Prostate gland (tissue), 2 donors: Measurements from ENCODE around the gene RRP1. TPM values are rescaled to one million over a fixed set of nuclear protein-coding genes. Genes with fewer than 3 reads are reported as not detected.

Experiments used
- DNase-seq: peaks from one replicate; pipeline ENCODE4 v3.0.0-alpha.2; 2019; ENCODE audit warnings: low spot score
- H3K27ac ChIP-seq, 2 donors: fragments of 200-600 bp; sonication (generic); 2 replicates each; pipeline ENCODE4 v1.5.1; 2017 to 2019
- H3K27me3 ChIP-seq: fragments of 200-600 bp; sonication (generic); replicated peaks from 2 replicates; pipeline ENCODE4 v1.5.1; 2019; ENCODE audit not compliant: insufficient read depth
- H3K36me3 ChIP-seq, 2 donors: fragments of 200-600 bp; sonication (generic); 1 replicate in 1 of 2; 2 replicates in 1 of 2; pipeline versions ENCODE4 v1.5.1 to v1.8.1; 2017 to 2019
- H3K4me1 ChIP-seq: fragments of 200-600 bp; sonication (generic); replicated peaks from 2 replicates; pipeline ENCODE4 v1.5.1; 2019
- H3K4me3 ChIP-seq, 2 donors: fragments of 200-600 bp; sonication (generic); 2 replicates each; pipeline ENCODE4 v1.5.1; 2017 to 2019
- H3K9me3 ChIP-seq: fragments of 200-600 bp; sonication (generic); 2 replicates; pipeline ENCODE4 v1.5.1; 2017
- POLR2A ChIP-seq: fragments of 450-650 bp; IDR thresholded peaks from one replicate; pipeline ENCODE4 v1.6.1; 2016; ENCODE audit warnings: antibody characterized with exemption, mild to moderate bottlenecking
- POLR2AphosphoS5 ChIP-seq: sonication (generic); formaldehyde crosslinking; IDR thresholded peaks from one replicate; pipeline ENCODE4 v1.6.1; 2017; ENCODE audit warnings: antibody characterized with exemption
- whole genome bisulfite sequencing: methylation state at CpG from one replicate; pipeline ENCODE4 v1.1.5; 2018; 5-methylcytosine and 5-hydroxymethylcytosine counted together
- intact Hi-C: fragments of 100-400 bp; cut with DNase I; formaldehyde crosslinking; loops from one replicate; pipeline ENCODE4 v1.14.2; 2022
- total RNA-seq, 2 donors: library from RNA; depleted of rRNA; stranded (reverse); fragments of >200 nt; gene quantifications; one replicate each; pipeline ENCODE4 v1.1.0, GENCODE V29; 2016
- TF ChIP-seq, protein P1 (sequence below), 4 experiments: fragments of 200-600 bp in 2 of 4; fragments of 450-650 bp in 2 of 4; sonication (generic) in 2 of 4; IDR thresholded peaks; 1 replicate in 3 of 4; 2 replicates in 1 of 4; pipeline ENCODE4 v1.5.1; 2016 to 2019; ENCODE audit warnings: antibody characterized with exemption in 4 of 4, mild to moderate bottlenecking in 2 of 4, moderate library complexity in 2 of 4

Gene RRP1
- total RNA-seq, 2 donors from 2014 or later = 29.4 to 37.5 TPM

DNA sequence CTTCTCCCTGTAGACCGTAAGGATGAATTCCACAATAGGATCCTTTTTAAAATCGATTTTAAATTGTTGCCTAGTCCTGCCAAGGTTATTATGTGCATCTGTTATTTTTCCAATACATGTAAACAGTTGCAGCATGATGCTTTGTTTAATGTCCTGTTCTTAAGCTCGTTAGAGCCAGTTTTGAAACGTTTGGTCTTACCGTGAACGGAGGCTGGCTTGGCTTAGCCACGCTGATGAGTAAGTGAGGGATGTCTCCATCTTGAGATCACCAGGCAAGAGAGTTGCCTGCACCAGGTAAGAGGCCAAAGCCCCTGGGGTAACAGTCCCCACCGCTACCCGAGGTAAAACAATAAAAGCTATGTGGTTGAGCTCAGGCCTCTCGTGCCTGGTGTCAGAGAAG is 30.6 kb upstream of the RRP1 start:
- no peaks in the 10 kb centered on the region for H3K27me3 ChIP-seq
- no peak overlapping the region for H3K4me3 ChIP-seq
- TF ChIP-seq POLR2AphosphoS5 = peak; percentile 17
- TF ChIP-seq, protein P1, sequence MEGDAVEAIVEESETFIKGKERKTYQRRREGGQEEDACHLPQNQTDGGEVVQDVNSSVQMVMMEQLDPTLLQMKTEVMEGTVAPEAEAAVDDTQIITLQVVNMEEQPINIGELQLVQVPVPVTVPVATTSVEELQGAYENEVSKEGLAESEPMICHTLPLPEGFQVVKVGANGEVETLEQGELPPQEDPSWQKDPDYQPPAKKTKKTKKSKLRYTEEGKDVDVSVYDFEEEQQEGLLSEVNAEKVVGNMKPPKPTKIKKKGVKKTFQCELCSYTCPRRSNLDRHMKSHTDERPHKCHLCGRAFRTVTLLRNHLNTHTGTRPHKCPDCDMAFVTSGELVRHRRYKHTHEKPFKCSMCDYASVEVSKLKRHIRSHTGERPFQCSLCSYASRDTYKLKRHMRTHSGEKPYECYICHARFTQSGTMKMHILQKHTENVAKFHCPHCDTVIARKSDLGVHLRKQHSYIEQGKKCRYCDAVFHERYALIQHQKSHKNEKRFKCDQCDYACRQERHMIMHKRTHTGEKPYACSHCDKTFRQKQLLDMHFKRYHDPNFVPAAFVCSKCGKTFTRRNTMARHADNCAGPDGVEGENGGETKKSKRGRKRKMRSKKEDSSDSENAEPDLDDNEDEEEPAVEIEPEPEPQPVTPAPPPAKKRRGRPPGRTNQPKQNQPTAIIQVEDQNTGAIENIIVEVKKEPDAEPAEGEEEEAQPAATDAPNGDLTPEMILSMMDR (IDR thresholded peaks at IDR 0.05) = no peak
- no peaks in the 10 kb centered on the region for H3K9me3 ChIP-seq
- peaks cover 0 to 5% of the 10 kb centered on the region in 2 donors for H3K36me3 ChIP-seq
- intact Hi-C loops = no loop called here
- peak; percentile 40 for DNase-seq
- peak overlapping the region; percentile 86 to 87 for H3K27ac ChIP-seq
- peaks cover 26% of the 10 kb centered on the region for H3K4me1 ChIP-seq
- WGBS = 23% methylated on average over 10 of the region's 10 CpGs

DNA sequence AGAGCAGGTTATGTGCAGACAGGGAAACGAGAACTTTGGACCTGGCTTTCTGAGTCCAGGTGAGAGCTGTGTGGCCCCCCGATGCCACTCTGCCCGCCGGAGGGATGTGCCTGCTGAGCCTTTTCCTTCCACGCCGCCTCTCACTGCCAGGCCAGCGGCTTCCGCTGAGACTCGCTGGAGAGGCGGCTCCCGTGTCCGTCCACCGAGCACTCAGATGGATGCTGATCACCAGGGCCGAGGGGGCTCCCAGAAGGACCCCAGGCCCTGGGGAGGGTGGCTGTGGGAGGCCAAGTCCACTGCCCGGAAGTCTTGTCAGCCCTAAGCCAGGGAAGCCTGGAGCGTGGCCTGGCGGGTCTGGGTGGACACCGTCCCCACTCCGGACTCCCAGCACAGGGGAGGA is 29.7 kb upstream of the RRP1 start:
- 94% methylated on average over 19 of the region's 19 CpGs for WGBS
- H3K36me3 ChIP-seq = peaks cover 0 to 5% of the 10 kb centered on the region in 2 donors

DNA sequence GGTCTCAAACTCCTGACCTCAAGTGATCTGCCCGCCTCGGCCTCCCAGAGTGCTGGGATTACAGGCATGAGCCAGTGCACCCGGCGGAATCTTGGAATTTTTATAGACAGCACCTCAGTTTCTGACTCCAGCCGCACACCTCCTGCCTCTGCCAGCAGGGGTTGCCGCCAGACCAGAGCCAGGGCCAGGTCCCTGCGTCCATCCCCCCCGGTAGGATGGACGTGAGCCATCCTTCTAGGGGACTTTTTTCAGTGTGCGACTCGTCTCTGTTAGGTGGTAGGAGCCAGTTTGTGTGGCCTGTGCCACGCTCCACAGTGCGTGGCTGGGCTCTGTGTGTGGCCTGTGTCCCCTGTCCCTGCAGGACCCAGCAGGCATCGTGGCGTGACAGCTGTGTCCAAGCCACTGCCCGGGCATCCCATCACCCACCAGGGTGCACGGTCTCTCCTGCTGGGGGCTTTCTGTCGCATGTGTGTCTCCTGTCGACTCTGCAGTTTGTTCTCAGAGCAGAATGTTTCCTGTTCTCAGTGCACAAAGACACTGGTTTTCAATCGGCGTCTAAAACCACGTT is 28.9 kb upstream of the RRP1 start:
- DNase-seq = no peak
- H3K27ac ChIP-seq = no peak overlapping the region
- TF ChIP-seq, protein P1 (IDR thresholded peaks at IDR 0.05) = no peak
- TF ChIP-seq POLR2AphosphoS5 (no peak), POLR2A (no peak)
- 79% methylated on average over 20 of the region's 22 CpGs for WGBS
- no peak overlapping the region for H3K4me3 ChIP-seq
- H3K27me3 ChIP-seq = no peaks in the 10 kb centered on the region
- H3K36me3 ChIP-seq = peaks cover 0 to 5% of the 10 kb centered on the region in 2 donors
- no peaks in the 10 kb centered on the region for H3K9me3 ChIP-seq
- intact Hi-C loops = no loop called here
- peaks cover 26% of the 10 kb centered on the region for H3K4me1 ChIP-seq

More for the DNA sequence above, 29.7 kb upstream of the RRP1 start:
- TF ChIP-seq, protein P1 (IDR thresholded peaks at IDR 0.05) = no peak
- TF ChIP-seq POLR2A = no peak
- no peak for TF ChIP-seq POLR2AphosphoS5
- Histone ChIP-seq H3K27ac (peak overlapping the region; percentile 86 to 87), H3K4me1 (peaks cover 26% of the 10 kb centered on the region), H3K9me3 (no peaks in the 10 kb centered on the region), H3K4me3 (no peak overlapping the region), H3K27me3 (no peaks in the 10 kb centered on the region)
- intact Hi-C loops = no loop called here
- no peak for DNase-seq

DNA sequence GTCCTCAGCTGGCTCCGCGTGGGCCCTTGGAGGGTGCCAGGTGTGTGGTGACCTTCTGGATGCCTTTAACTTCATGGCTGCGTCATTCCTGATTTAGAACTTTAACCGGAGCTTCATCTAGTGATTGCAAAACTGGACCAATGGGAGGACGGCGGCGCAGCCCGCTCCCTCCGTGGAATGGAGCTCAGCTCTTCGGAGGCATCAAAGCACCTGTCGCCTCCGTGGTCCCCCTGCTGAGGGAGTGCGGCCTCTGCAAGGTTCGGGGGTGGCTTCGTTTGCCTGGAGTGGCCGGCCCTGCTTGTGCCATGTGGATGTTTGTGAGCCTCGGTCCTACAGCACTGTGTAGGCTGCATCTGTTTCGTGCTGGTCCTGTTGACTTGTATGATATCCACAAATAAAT is 27.5 kb upstream of the RRP1 start:
- 95% methylated on average over 18 of the region's 18 CpGs for WGBS
- Histone ChIP-seq H3K27me3 (no peaks in the 10 kb centered on the region), H3K4me1 (peaks cover 19% of the 10 kb centered on the region), H3K4me3 (no peak overlapping the region), H3K27ac (no peak overlapping the region), H3K36me3 (no peaks in the 10 kb centered on the region), H3K9me3 (no peaks in the 10 kb centered on the region)
- intact Hi-C loops = no loop called here
- no peak for DNase-seq
- TF ChIP-seq, protein P1 (IDR thresholded peaks at IDR 0.05) = no peak
- TF ChIP-seq POLR2AphosphoS5 = no peak
- no peak for TF ChIP-seq POLR2A
